H54 (cell line): ENCODE data around the gene LMF2.
"Not testable (repeated sequence)": the region's sequence is repeated elsewhere in the genome, so short reads cannot be mapped to it uniquely, and the experiment has no call there.

Experiments used
- DNase-seq: peaks from one replicate; pipeline ENCODE4 v3.0.0; 2011; ENCODE audit warnings: low spot score, mixed read lengths; ENCODE audit not compliant: insufficient read length
- FAIRE-seq: peaks from 3 replicates; lab custom pipeline; 2011; peaks lifted over from hg19 to GRCh38; lab: Jason Lieb, UNC
- POLR2A ChIP-seq: IDR thresholded peaks from 2 replicates; pipeline ENCODE4 v1.6.1; 2011; ENCODE audit warnings: low read depth, mild to moderate bottlenecking, low read length

Gene LMF2

DNA sequence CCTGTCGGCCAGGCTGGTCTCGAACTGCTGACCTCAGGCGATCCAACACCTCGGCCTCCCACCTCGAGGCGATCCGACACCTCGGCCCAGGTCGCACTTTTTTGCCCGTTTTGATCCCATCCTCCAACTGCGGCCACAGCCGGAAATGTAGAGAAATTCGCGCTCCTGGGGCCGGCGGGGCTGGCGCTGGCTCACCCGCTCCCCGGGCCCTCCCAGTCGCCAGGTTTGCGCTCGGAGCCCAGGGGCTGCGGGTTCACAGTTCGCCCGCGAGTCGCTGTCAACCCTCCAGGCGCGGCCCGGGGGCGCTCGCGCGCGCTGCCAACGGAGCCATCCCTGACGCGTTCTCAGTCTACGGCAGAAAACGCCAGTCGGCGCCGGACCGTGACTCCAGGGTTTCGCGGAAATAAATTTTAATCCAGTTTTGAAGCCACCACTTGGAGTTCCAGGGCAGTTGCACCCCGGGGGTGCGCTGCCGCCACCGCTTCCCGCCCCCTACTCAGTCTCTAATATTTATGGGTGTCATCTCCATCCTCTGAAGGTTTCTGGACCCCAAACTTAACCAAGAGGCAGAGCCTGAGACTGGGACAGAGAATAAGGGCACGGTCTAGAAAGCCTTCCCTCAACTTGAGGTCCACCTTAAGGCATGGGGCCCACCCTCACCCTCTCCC, 36.7 kb upstream of the LMF2 start:
- DNase-seq (no peak), FAIRE-seq (no peak)
- no peak for TF ChIP-seq POLR2A

DNA sequence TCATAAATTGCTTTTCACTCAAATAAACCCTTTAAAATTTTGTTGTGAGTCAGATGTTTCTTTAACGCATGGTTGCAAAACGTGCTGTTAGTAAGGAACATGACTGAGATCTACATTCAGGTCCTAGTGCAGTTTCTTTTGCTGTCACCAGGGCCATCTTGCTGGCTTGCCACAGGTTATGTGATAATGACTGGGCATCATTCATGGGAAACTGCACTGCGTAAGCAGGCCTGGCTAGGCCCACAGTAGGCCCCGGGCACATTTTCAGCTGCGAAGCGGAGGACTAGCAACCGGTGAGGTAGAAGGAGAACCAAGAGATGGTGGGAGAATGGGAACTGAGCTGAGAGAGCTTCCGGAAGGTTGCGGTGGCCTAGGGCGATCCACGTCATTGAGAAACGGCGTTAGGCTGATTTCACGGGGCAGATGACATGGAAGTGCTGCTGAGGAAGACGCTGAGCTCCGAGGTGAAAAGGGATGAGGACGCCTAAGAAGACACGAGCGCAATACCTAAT, 35.0 kb upstream of the LMF2 start:
- DNase-seq (no peak), FAIRE-seq (no peak)

DNA sequence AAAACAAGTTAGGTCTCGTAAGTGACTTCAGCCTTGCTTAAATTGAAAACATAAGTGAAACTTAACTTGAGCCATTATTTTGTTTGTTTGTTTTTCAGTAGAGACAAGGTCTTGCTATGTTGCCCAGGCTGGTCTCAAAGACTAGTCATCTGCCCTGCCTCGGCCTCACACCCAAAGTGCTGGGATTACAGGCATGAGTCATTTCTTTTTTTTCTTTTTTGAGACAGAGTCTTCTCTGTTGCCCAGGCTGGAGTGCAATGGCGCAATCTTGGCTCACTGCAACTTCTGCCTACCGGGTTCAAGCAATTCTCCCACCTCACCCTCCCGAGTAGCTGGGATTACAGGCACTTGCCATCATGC, 34.1 kb upstream of the LMF2 start:
- DNase-seq, result not testable (repeated sequence)

More for the DNA sequence above, 35.0 kb upstream of the LMF2 start:
- no peak for TF ChIP-seq POLR2A

DNA sequence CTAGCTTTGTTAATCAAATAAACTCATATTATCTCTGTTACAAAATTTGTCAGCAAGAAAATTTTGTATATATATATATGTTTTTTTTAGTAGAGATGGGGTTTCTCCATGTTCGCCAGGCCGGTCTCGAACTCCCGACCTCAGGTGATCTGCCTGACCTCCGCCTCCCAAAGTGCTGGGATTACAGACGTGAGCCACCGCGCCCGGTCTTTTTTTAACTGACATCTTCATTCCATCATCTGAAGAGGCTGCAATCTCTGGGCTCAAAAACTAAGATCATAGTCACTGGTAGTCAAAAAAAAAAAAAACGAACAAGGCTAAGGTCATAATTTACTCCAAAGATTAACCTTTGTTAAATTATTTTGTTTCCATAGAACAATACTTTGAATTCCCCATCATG, 32.9 kb upstream of the LMF2 start:
- no peak for DNase-seq
- no peak for FAIRE-seq
- no peak for TF ChIP-seq POLR2A

More for the DNA sequence above, 34.1 kb upstream of the LMF2 start:
- not testable (repeated sequence) for FAIRE-seq

- no peak for DNase-seq
- TF ChIP-seq POLR2A, result no peak
- no peak for FAIRE-seq
These were observed 30.3 kb upstream of the LMF2 start for GRCh38 chr22:50537765-50538164.

DNA sequence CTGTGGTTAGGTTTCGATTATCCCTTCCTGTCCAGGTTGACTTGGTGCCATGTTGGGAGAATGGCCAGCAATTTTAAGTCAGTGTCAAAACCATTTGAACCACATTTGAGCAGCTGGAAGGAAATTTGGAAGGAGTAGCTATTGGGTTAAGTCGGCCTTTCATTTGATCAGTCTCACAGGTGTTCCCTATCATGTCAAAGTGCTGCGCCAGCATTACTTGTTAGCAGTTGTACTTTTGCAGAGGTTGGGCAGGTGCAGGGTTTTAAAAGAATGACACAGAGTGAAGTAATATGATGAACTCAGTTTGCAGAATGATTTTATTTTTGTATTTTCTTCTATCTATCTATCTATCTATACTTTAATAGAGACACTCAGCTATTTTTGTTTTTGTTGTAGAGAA, 28.7 kb upstream of the LMF2 start:
- FAIRE-seq, result no peak
- no peak for TF ChIP-seq POLR2A
- DNase-seq, result no peak

GRCh38 chr22:50535113-50535512, 27.6 kb upstream of the LMF2 start:
- no peak for FAIRE-seq

GRCh38 chr22:50533856-50534711, 26.6 kb upstream of the LMF2 start:
- FAIRE-seq, DNase-seq: not testable (repeated sequence)

More at GRCh38 chr22:50535113-50535512, 27.6 kb upstream of the LMF2 start:
- no peak for TF ChIP-seq POLR2A
- DNase-seq, result no peak

GRCh38 chr22:50532824-50533796, 25.6 kb upstream of the LMF2 start:
- DNase-seq (no peak), FAIRE-seq (no peak)
- no peak for TF ChIP-seq POLR2A

- no peak for TF ChIP-seq POLR2A
- no peak for FAIRE-seq
- DNase-seq, result no peak
These were observed 24.6 kb upstream of the LMF2 start for GRCh38 chr22:50531962-50532674.

DNA sequence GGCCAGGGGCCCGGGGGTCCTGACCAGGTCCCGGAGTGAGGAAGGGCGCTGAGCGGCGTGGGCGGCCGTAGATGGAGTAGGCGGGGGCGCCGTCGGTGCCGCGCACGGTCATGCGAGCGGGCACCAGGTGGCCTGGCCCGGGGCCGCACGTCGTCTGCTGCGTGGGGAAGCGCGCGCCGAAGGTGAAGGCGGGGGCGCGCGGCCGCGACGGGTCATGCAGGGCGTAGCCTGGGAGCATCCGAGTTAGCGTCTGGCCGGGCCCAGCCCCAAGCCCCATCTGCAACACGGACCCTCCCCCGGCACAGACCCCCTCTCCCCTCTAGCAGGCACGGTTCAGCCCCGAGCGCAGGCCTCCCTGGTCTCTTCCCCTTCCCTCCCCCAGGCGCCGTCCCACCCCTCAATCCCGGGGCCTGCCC, 24.1 kb upstream of the LMF2 start:
- 0 out of 2 replicates have a peak, but pooled peaks have one; percentile 18 for TF ChIP-seq POLR2A
- FAIRE-seq (no peak), DNase-seq (no peak)

GRCh38 chr22:50530877-50531545, 23.5 kb upstream of the LMF2 start:
- no peak for TF ChIP-seq POLR2A
- no peak for FAIRE-seq
- no peak for DNase-seq
